HUDEP-2 (cell line): Measurements from ENCODE around the gene UBR7.
"Not testable (repeated sequence)": the region's sequence is repeated elsewhere in the genome, so short reads cannot be mapped to it uniquely, and the experiment has no call there.

Experiments used
- DNase-seq, 76 experiments: peaks; one replicate each; lab custom pipeline; 2025; ENCODE audit not compliant: unreplicated experiment in 76 of 76; lab: John Stamatoyannopoulos, UW

Gene UBR7

GRCh38 chr14:93186466-93186865, 20.6 kb upstream of the UBR7 start:
- DNase-seq, result peak in 5 of 76 experiments; percentile 10 to 39 (median 22)

GRCh38 chr14:93186956-93187355, 20.1 kb upstream of the UBR7 start:
- no peak for DNase-seq

GRCh38 chr14:93195316-93195999, 11.6 kb upstream of the UBR7 start:
- DNase-seq, result no peak

GRCh38 chr14:93199031-93199430, 8.0 kb upstream of the UBR7 start:
- DNase-seq, result no peak

- no peak for DNase-seq
These were observed 6.5 kb upstream of the UBR7 start for GRCh38 chr14:93200553-93200952.

GRCh38 chr14:93201155-93201704, 5.8 kb upstream of the UBR7 start:
- DNase-seq, result no peak

GRCh38 chr14:93207468-93208308, 632 bp downstream of the UBR7 start:
- DNase-seq, result peak in 24 of 76 experiments; percentile 5 to 62 (median 27)

GRCh38 chr14:93212432-93212831, 5.4 kb downstream of the UBR7 start:
- DNase-seq, result no peak

- no peak for DNase-seq
These were observed 7.5 kb downstream of the UBR7 start for GRCh38 chr14:93214598-93214997.

GRCh38 chr14:93219103-93219726, 12.2 kb downstream of the UBR7 start:
- peak in 48 of 76 experiments; percentile 5 to 60 (median 28) for DNase-seq

GRCh38 chr14:93220509-93220908, 13.5 kb downstream of the UBR7 start:
- DNase-seq, result no peak

GRCh38 chr14:93223565-93223964, 16.5 kb downstream of the UBR7 start:
- DNase-seq, result no peak

- no peak for DNase-seq
These were observed 21.5 kb downstream of the UBR7 start for GRCh38 chr14:93228550-93228949.

- DNase-seq, result no peak
These were observed 23.5 kb downstream of the UBR7 start for GRCh38 chr14:93230539-93230938.

GRCh38 chr14:93231129-93231979, 24.3 kb downstream of the UBR7 start:
- DNase-seq, result no peak

- no peak for DNase-seq
These were observed 25.1 kb downstream of the UBR7 start for GRCh38 chr14:93232159-93232558.

- not testable (repeated sequence) for DNase-seq
These were observed 26.0 kb downstream of the UBR7 start for GRCh38 chr14:93233078-93233477.

- DNase-seq, result no peak
These were observed 27.7 kb downstream of the UBR7 start for GRCh38 chr14:93234798-93235197.

GRCh38 chr14:93239869-93240677, 33.0 kb downstream of the UBR7 start:
- DNase-seq, result no peak

GRCh38 chr14:93240678-93241000, 33.6 kb downstream of the UBR7 start:
- no peak for DNase-seq
